Activated T-helper 1 cell treated with anti-CD3 and anti-CD28 coated beads, Interleukin-2, amount 50 U/mL, for 16 hours (primary cell): ENCODE measurements around the gene RPL10.
"Not testable (repeated sequence)": the region's sequence is repeated elsewhere in the genome, so short reads cannot be mapped to it uniquely, and the experiment has no call there.

Experiments used
- DNase-seq, 2 donors: peaks; one replicate each; pipeline ENCODE4 v3.0.0-alpha.2; 2020; ENCODE audit warnings: low read depth in 1 of 2, low spot score in 1 of 2

The RPL10 gene

GRCh38 chrX:154400369-154400817 lies 2.2 kb downstream of the RPL10 start:
- DNase-seq = not testable (repeated sequence)

GRCh38 chrX:154401045-154401799 lies 3.0 kb downstream of the RPL10 start:
- no peak for DNase-seq

- DNase-seq = no peak
Measured at GRCh38 chrX:154401918-154402621, 3.9 kb downstream of the RPL10 start.

GRCh38 chrX:154402622-154403127 lies 4.5 kb downstream of the RPL10 start:
- DNase-seq = no peak

- DNase-seq = no peak
Measured at GRCh38 chrX:154403192-154403591, 5.0 kb downstream of the RPL10 start.

GRCh38 chrX:154403858-154404257 lies 5.7 kb downstream of the RPL10 start:
- no peak for DNase-seq

- no peak for DNase-seq
Measured at GRCh38 chrX:154404625-154405192, 6.5 kb downstream of the RPL10 start.

GRCh38 chrX:154408659-154409221 lies 10.6 kb downstream of the RPL10 start:
- DNase-seq = no peak

- no peak for DNase-seq
Measured at GRCh38 chrX:154409222-154409871, 11.2 kb downstream of the RPL10 start, which contains the start of gene DNASE1L1. Gene DNASE1L1 (minus strand): TSS chrX:154409254. CDS start chrX:154405568, 3,686 bp downstream.

- DNase-seq = no peak
Measured at GRCh38 chrX:154411981-154412340, 13.8 kb downstream of the RPL10 start.

- DNase-seq = no peak
Measured at GRCh38 chrX:154412468-154412867, 14.3 kb downstream of the RPL10 start.

GRCh38 chrX:154413142-154413541 lies 15.0 kb downstream of the RPL10 start:
- no peak for DNase-seq

GRCh38 chrX:154417157-154417556 lies 19.0 kb downstream of the RPL10 start:
- no peak for DNase-seq

GRCh38 chrX:154419189-154419588 lies 21.0 kb downstream of the RPL10 start:
- no peak for DNase-seq

- no peak for DNase-seq
Measured at GRCh38 chrX:154419688-154420401, 21.7 kb downstream of the RPL10 start.

- DNase-seq = no peak
Measured at GRCh38 chrX:154420402-154420756, 22.2 kb downstream of the RPL10 start.

GRCh38 chrX:154426916-154427770 lies 29.0 kb downstream of the RPL10 start:
- DNase-seq = no peak

- peak; percentile 67 to 80 for DNase-seq
Measured at GRCh38 chrX:154428176-154429171, 30.3 kb downstream of the RPL10 start, which contains the start of gene ATP6AP1. Gene ATP6AP1 (plus strand): TSS chrX:154428677. CDS start chrX:154428693, 16 bp downstream.
